HG03060 (cell line): ENCODE data around the gene MMP24.
"Not testable (repeated sequence)": the region's sequence is repeated elsewhere in the genome, so short reads cannot be mapped to it uniquely, and the experiment has no call there.

Experiments
- ATAC-seq: cut with Tn5 transposase; IDR thresholded peaks from one replicate; pipeline ENCODE4 v1.9.1; 2021; ENCODE audit warnings: low read depth, moderate number of reproducible peaks; ENCODE audit not compliant: unreplicated experiment

Gene MMP24

GRCh38 chr20:35303735-35304491 lies 77.4 kb downstream of the MMP24 start:
- no peak for ATAC-seq

DNA sequence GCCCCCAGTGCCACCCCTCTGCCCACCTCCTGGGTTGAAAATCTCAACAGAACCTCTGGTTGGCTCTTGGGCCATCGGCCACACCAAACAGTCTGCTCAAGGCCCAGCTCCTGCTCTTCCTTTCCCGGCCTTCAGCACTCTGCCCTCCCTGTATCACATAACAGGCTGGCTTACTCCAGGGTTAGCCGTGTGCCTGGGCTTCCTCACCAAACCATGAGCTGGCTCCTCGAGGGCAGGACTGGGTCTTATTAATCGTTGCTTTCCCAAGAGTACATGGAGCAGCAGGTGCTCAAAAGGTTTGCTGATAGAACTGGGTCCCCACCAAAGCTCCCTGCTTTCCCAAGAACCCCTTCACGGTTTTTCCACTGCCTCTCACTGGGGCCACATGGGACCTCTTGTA lies 78.5 kb downstream of the MMP24 start:
- no peak for ATAC-seq

- no peak for ATAC-seq
Observed at GRCh38 chr20:35305682-35306556, 79.4 kb downstream of the MMP24 start.

DNA sequence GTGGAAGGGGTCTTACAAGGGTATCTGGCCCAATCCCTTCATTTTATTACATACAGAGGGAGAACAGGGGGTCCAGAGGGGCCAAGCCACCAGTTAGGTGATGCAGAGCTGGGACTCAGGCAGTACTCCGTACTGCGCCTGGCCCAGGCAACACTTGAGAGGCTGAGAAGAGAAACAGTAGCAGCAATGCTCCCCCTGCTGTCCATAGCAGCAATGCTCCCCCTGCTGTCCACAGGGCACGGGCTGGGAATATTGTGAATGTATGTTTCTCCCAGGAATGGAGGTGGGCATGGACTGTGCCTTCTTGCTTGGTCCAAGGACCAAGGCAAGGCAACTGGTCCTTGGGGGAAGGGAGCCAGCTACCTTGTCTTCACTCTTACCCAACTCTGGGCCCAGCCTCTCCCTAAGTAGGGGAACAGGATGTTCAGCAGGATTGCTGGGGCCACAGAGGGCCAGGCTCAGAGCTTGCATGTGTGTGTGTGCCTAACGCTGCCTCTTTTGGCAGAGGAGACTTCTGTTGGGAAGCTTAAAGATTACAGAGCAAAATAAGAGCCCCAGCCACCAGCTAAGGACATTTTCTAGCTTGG lies 80.5 kb downstream of the MMP24 start:
- no peak for ATAC-seq

DNA sequence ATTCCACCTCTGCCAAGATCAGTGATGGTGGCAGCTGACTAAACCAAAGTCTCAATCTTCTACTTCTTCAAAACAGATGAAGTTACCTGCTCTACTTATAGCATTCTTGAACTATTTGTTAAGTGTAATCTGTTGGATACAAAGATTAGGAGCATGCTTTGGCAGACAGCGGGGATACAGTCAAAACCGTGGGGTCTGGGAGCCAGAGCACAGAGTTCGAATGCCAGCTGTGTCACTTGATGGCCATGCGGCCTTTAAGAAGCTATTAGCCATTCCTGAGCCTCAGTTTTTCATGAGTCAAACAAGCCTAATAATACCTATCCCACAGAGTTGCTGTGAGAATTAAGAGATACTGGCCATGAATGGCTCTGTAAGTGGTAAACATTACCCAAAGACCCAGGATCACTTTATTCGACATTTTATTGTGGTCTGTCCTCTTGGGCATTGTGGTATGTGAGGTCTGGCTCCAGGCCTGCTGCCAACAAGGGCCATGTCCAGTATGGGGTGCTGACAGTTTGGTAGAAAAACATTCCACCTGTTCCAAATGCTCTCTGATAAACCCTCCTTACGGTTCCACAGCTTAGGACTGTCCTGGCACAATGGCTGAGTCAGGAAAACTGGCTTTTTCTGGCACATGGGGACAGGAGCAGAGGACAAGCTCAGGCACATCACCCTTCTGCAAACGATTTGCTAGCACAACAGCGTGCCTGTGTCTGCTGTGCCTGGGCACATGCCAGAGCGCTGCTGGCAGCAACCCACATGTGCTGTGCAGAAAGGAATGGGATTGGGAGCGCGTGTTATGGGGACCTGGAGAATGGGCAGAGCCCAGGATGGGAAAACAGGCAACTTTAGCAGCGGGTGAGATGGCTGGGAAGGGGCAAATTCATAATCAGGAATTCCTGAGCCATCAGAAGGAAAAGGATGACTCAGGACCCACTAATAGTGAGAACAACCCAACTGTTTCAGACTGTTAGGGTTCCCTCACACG lies 81.5 kb downstream of the MMP24 start:
- ATAC-seq = no peak

- ATAC-seq = no peak
Observed at GRCh38 chr20:35311409-35311808, 84.9 kb downstream of the MMP24 start.

GRCh38 chr20:35311822-35312221 lies 85.3 kb downstream of the MMP24 start:
- no peak for ATAC-seq

- no peak for ATAC-seq
Observed at GRCh38 chr20:35312318-35312717, 85.8 kb downstream of the MMP24 start.

DNA sequence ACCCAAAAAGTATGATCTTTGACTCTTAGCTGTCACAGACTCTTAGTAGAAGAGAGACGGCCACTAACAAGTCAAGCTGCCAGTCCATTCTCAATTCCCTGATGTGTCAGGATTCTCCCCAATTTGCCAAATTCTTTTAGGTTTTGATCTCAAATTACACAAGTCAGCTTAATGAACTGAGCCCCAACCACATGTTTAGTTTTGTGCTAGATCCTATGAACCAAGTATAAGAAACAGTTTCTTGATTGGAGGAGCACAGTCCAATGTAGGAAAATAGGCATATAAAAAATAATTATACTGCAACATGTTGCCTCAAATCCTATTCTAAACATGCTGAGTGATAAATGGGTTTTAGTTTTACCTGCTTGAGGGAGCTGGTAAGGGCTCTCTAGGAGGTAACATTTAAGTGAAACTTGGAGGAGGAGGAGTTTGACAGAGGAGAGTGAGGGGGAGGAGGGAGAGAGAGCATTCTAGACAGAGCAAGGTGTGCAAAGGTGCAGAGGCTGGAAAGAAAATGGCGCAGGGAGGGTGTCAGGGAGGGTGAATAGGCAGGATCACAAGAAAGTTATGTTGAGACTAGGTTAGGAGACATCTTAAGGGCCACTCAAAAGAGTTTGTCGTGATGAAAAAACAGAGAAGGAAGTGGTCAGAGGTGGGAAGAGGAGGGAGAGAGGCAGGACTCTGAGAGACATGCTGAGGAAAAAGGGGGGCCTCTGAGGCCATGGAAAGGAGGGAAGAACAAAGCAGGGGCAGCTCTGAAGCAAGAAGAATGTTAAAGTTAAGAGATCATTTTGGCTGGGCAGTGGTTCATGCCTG lies 88.5 kb downstream of the MMP24 start:
- ATAC-seq = no peak

- ATAC-seq = not testable (repeated sequence)
Observed at GRCh38 chr20:35315632-35316020, 89.1 kb downstream of the MMP24 start.

DNA sequence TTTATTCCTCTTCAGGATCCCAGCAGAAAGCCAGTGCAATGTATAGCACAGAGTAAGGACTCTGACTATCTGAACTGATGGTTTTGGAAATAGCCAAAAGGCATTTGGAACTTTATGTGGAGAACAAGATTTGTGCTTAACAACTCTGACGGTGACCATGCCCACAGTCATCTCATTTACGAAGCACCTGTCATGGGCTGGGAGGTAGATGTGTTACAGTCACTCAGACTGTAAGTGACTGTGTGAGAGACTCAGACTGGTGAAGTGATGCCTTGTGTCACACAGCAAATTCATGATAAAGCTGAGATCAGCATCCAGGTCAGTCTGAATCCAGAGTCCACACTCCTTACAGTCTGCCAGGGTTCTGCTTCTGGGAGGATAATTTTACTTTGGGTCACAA lies 89.6 kb downstream of the MMP24 start:
- ATAC-seq = no peak

DNA sequence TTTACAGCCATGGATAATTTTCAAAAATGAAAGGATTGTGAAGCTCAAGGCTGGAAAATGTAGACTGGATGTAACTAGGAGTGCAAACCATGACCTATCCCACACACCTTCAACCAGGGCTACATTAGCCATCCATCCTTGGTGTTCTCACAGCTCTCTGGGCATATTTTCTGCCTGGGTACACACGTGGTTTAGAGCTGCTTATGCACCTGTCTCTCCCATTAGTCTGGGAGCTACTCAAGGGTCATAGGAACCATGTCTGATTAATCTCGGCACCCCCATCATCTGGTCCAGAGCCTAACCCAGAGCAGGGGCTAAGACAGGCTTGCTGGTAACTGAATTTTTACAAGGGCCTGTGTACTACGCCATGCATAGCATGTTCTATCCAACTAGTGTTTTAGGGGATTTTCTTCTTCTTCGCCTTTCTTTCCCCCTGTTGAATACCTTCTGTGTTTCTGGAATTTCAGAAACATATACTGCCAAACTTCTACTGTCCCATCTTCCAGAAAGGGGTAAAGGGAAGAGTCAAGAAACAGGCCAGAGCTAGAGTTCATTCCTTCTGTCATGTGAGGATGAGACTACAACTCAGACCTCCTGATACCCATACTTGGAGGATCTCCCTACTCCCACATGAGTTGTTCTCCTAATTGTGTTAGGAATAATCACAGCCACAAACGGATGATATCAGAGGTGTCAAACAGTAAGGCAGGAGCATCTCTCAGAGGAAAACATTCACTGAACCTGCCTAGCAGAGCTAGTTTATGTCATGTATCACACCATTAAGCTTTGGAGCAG lies 91.1 kb downstream of the MMP24 start:
- no peak for ATAC-seq

DNA sequence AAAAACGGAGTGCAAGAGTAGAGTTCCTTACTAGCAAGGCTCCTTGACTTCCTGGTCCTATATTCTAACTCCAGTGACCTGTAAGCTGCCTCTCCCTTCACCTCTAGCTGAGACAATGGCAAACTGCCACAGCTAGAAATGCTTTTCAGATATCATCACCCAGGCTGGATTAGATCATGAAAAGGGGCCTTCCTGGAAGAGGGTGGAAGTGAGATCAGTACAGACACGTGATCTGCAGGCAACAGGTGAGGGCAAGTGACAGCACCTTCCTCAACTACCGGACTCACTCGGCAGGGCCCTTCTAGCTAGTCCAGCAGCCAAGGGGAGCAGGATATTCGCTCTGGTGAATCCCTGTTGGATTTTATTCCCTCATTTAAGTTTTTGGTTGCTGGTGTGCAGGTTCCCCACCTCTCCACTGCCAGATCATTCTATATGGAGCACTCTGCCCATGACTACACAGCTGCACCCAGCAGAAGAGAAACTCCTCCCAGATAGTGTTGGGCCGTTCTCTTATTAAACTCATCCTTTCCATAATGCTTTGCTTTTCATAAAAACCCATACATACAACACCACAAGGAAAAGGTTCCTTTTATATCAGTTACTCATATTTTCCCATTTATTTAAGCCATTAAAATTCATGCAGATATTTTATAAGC lies 92.1 kb downstream of the MMP24 start:
- no peak for ATAC-seq

- ATAC-seq = no peak
Observed at GRCh38 chr20:35319192-35319870, 92.8 kb downstream of the MMP24 start.

DNA sequence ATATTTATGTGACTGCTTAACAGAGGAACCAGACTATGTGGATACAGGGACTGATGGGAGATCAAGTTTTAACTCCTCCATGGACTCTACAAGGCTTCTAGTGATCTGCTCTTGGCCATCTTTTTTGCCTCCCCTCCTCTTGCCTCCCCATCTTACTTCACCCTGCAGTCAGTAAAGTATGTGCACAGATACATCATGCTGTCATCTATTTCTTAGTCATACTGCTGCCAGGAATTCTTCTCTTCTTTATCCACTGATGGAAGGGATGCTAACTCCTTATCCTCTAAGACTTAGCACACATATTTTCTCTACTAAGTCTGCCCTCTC lies 93.3 kb downstream of the MMP24 start:
- ATAC-seq = no peak

DNA sequence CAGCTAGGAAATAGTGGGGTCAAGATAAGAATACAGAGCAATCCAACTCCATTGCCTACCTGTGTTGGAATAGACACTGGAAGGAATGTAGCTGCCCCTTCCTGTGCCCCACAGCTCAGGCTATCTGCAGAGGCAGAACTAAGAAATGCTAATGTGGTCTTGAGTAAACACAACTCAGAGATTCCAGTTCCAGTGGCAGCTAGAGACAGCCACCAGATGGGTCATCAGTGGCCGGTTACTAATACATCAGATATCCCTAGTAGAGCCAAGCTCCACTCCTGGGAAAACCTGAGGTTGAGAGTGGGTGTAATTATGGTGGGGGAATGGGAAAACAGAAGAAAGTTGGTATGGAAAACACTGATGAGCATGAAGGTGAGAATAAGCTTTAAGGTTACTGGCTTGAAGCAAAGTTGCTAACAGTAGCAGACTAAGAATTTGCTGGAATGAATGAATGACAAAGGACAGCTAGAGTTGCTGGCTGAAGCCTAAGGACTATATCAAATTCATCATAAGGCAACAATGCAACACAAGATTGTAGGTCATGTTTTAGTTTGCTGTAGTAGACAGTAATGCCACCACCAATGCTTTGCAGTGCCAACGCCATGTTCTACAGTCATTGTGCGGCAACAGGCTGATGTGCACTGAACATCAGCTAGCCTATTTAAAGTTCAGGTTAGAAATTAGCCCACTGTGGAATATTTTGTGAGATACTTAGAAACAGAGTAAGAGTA lies 94.1 kb downstream of the MMP24 start:
- no peak for ATAC-seq

- no peak for ATAC-seq
Observed at GRCh38 chr20:35325401-35325800, 98.9 kb downstream of the MMP24 start.
